Right lobe of liver (tissue), 6 donors: Measurements from ENCODE around the gene CDKN1A. TPM values are rescaled to one million over a fixed set of nuclear protein-coding genes. Genes with fewer than 3 reads are reported as not detected.
"Not testable (repeated sequence)": the region's sequence is repeated elsewhere in the genome, so short reads cannot be mapped to it uniquely, and the experiment has no call there.

Experiments
- ATAC-seq, 4 donors: fragments of 200-7000 bp; cut with Tn5 transposase; one replicate each; pipeline ENCODE4 v1.9.1; 2020; ENCODE audit warnings: mild to moderate bottlenecking in 4 of 4, moderate library complexity in 4 of 4
- DNase-seq, 3 donors: peaks; one replicate each; pipeline ENCODE4 v3.0.0-alpha.2; 2020
- H3K27ac ChIP-seq, 3 donors: fragments of 200-600 bp; one replicate each; pipeline ENCODE4 v1.8.0; 2022
- H3K27me3 ChIP-seq, 2 donors: fragments of 200-600 bp; one replicate each; pipeline ENCODE4 v1.8.0; 2022
- H3K36me3 ChIP-seq, 4 donors: fragments of 200-600 bp; sonication (generic) in 1 of 4; one replicate each; pipeline versions ENCODE4 v1.5.1 to v1.8.0; 2017 to 2022; ENCODE audit warnings: control low read depth in 1 of 4
- H3K4me1 ChIP-seq, 4 donors: fragments of 200-600 bp; sonication (generic) in 1 of 4; one replicate each; pipeline versions ENCODE4 v1.5.1 to v1.8.0; 2017 to 2022; ENCODE audit warnings: control low read depth in 1 of 4
- H3K4me3 ChIP-seq, 3 donors: fragments of 200-600 bp; one replicate each; pipeline ENCODE4 v1.8.0; 2022
- H3K9me3 ChIP-seq, 4 donors: fragments of 200-600 bp; sonication (generic) in 1 of 4; one replicate each; pipeline versions ENCODE4 v1.5.1 to v1.8.0; 2017 to 2022; ENCODE audit warnings: control low read depth in 1 of 4
- CTCF ChIP-seq, 4 donors: fragments of 200-600 bp in 3 of 4; fragments of 450-650 bp in 1 of 4; IDR thresholded peaks; one replicate each; pipeline versions ENCODE4 v1.5.1 to v1.8.0; 2016 to 2022; ENCODE audit warnings: antibody characterized with exemption in 4 of 4, mild to moderate bottlenecking in 2 of 4
- POLR2A ChIP-seq: fragments of 450-650 bp; IDR thresholded peaks from one replicate; pipeline ENCODE4 v1.6.1; 2017; ENCODE audit warnings: antibody characterized with exemption, mild to moderate bottlenecking
- WGBS: methylation state at CpG from one replicate; pipeline ENCODE4 v1.1.6; 2018; ENCODE audit warnings: low coverage, low lambda C conversion rate; ENCODE audit not compliant: insufficient coverage; ENCODE audit errors: missing lambda C conversion rate; 5-methylcytosine and 5-hydroxymethylcytosine counted together
- intact Hi-C, 2 donors: fragments of 100-400 bp; cut with DNase I; formaldehyde crosslinking; loops; one replicate each; pipeline versions ENCODE4 v1.11.2 to v1.14.1; 2022
- total RNA-seq, 6 experiments: library from RNA; depleted of rRNA in 2 of 6; stranded (reverse); fragments of >200 nt in 2 of 6; fragmentation: NEBNext Ultra II Directional in 3 of 6; extraction: Animal tissue kit (Norgen Biotek cat#: 25700) in 3 of 6; gene quantifications; one replicate each; pipeline versions ENCODE4 v1.1.0 to v1.2.4, GENCODE V29; 2016 to 2023
- donor health status: DM: no; HTN: yes; CAD: no.
- donor health status: DM: no; HTN: no; CAD: no.
- donor health status: DM: no; HTN: no; CAD: no.
- donor health status: DM: no; HTN: yes; CAD: no.
- donor health status: DM: no; HTN: yes; CAD: no.

CDKN1A gene
- total RNA-seq, 6 experiments from 2014 or later, result 20.0 to 124 (median 58.6) TPM

- Histone ChIP-seq H3K27me3 (no peaks in the 10 kb centered on the region), H3K27ac (no peak overlapping the region), H3K9me3 (no peaks in the 10 kb centered on the region), H3K4me1 (peaks cover 0 to 4% (median 0%) of the 10 kb centered on the region in 4 donors), H3K36me3 (no peaks in the 10 kb centered on the region), H3K4me3 (no peak overlapping the region)
- TF ChIP-seq CTCF (IDR thresholded peaks at IDR 0.05), result no peak
- no peak for TF ChIP-seq POLR2A
- ATAC-seq, result no peak
- intact Hi-C loops, result no loop called here
- WGBS, result 81% methylated on average over 10 of the region's 11 CpGs
- no peak for DNase-seq
Observed at GRCh38 chr6:36651659-36652379, 26.7 kb upstream of the CDKN1A start.

GRCh38 chr6:36654469-36654868, 24.0 kb upstream of the CDKN1A start:
- intact Hi-C loops, H3K27me3 ChIP-seq, H3K4me1 ChIP-seq, H3K27ac ChIP-seq, H3K4me3 ChIP-seq, ATAC-seq, H3K36me3 ChIP-seq, H3K9me3 ChIP-seq, DNase-seq: not testable (repeated sequence)
- WGBS, result 78% methylated on average over 5 of the region's 5 CpGs

DNA sequence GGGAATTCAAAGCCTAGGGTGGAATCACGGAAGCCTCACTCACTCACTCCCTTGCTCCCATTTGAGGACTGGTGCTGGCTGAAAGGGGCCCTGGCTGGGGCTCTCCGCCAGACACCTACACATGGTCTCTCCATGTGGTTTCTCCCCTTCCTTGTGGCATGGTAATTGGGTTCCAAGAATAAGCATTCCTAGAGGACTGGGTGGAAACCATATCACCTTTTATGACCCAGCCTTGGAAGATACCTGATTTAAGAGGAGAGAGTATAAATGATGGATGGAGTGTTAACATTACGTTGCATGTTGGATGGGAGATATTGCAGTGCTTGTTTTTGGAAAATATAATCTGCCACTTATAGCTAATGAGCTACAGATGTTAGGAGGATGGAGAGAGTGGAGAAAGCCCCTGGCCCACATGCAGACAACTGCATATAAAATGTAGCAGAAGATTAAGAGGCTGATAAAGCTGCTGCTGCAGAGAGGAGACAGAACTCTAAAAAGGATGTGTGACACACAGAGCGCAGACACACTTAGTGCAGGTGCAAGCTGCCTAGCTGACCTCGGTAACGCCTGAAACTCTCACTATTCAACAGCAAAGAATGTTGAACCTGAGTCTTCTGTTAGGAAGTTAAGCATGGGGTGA, 23.3 kb upstream of the CDKN1A start:
- WGBS, result 89% methylated on average over 3 of the region's 6 CpGs
- Histone ChIP-seq H3K27me3 (no peaks in the 10 kb centered on the region), H3K27ac (no peak overlapping the region), H3K4me1 (peaks cover 0 to 4% (median 0%) of the 10 kb centered on the region in 4 donors), H3K36me3 (no peaks in the 10 kb centered on the region), H3K9me3 (no peaks in the 10 kb centered on the region), H3K4me3 (no peak overlapping the region)
- intact Hi-C loops, result no loop called here
- ATAC-seq (no peak), DNase-seq (no peak)
- TF ChIP-seq POLR2A (no peak), CTCF (IDR thresholded peaks at IDR 0.05) (no peak)

DNA sequence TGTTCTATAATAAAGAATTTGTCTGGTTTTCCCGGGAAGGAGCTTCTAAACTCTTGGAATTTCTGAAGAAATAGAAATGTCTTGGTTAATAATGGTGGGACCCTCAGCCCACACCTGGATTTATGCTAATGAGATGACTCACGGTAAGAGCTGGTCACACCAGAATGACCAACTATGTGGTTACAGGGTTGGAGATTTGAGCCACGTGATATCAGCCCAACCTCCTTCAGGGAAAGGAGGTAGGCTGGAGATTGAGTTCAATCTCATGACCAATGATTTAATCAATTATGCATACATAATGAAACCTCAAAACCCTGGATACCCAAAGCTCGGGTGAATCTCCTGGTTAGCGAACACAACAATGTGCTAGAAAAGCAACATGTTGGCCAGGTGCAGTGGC, 22.1 kb upstream of the CDKN1A start:
- intact Hi-C loops, result no loop called here
- Histone ChIP-seq H3K36me3 (no peaks in the 10 kb centered on the region), H3K9me3 (no peaks in the 10 kb centered on the region), H3K27ac (no peak overlapping the region), H3K27me3 (no peaks in the 10 kb centered on the region), H3K4me1 (peaks cover 0 to 7% (median 0%) of the 10 kb centered on the region in 4 donors), H3K4me3 (no peak overlapping the region)
- DNase-seq, result no peak
- 55% methylated on average over 5 of the region's 5 CpGs for WGBS
- TF ChIP-seq CTCF (IDR thresholded peaks at IDR 0.05), result no peak
- no peak for TF ChIP-seq POLR2A
- no peak for ATAC-seq

DNA sequence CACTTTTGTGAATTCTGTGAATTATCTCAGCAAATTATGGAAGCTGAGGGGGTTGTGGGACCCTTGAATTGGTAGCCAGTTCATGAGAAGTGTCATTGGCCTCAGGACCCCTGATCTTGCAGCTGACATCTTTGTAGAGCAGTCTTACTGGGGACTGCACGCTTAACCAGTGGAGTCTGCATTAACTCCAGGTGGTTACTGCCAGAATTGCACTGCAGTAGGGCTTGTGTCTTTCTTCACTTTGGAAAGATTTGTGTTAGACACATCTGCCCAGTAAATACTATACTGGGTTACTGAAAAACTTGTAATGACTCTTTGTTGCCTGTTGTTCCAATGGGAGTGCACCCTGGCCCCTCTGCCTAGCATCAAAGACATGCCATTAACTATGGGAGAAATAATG, 21.2 kb upstream of the CDKN1A start:
- Histone ChIP-seq H3K27ac (no peak overlapping the region), H3K4me3 (no peak overlapping the region), H3K9me3 (no peaks in the 10 kb centered on the region), H3K4me1 (peaks cover 0 to 5% (median 0%) of the 10 kb centered on the region in 4 donors), H3K36me3 (no peaks in the 10 kb centered on the region), H3K27me3 (no peaks in the 10 kb centered on the region)
- ATAC-seq, result no peak
- intact Hi-C loops, result no loop called here
- no peak for DNase-seq
- no CpG with 5 or more reads among the region's 1 CpG for WGBS
- TF ChIP-seq CTCF (IDR thresholded peaks at IDR 0.05), result no peak
